ENCODE results near the gene IL10RB.

Gene IL10RB

GRCh38 chr21:33334191-33334590, 68.0 kb downstream of the IL10RB start:
- FAIRE-seq (no peak), DNase-seq (ENCODE audit: insufficient read length, low spot score) (no peak)
- TF ChIP-seq SPI1 (IDR thresholded peaks at IDR 0.05; ENCODE audit: low read depth, low read length): no peak
- TF ChIP-seq PAX5 (IDR thresholded peaks at IDR 0.05; ENCODE audit: insufficient read depth, low read length, severe bottlenecking): no peak
- TF ChIP-seq TAF1 (IDR thresholded peaks at IDR 0.05; ENCODE audit: low read depth, low read length): no peak
- TF ChIP-seq POU2F2 (IDR thresholded peaks at IDR 0.05; ENCODE audit: low read depth, low read length): no peak
- TF ChIP-seq POLR2AphosphoS5 (IDR thresholded peaks at IDR 0.05; ENCODE audit: low read depth, low read length): no peak
- no peak for TF ChIP-seq POLR2A (IDR thresholded peaks at IDR 0.05; ENCODE audit: low read depth, low read length)

GRCh38 chr21:33334824-33335223, 68.7 kb downstream of the IL10RB start:
- peak; percentile 33 for FAIRE-seq
- DNase-seq (ENCODE audit: insufficient read length, low spot score): no peak
- TF ChIP-seq POLR2AphosphoS5 (IDR thresholded peaks at IDR 0.05; ENCODE audit: low read depth, low read length) (no peak), POU2F2 (IDR thresholded peaks at IDR 0.05; ENCODE audit: low read depth, low read length) (no peak), PAX5 (IDR thresholded peaks at IDR 0.05; ENCODE audit: insufficient read depth, low read length, severe bottlenecking) (no peak), SPI1 (IDR thresholded peaks at IDR 0.05; ENCODE audit: low read depth, low read length) (no peak), POLR2A (IDR thresholded peaks at IDR 0.05; ENCODE audit: low read depth, low read length) (no peak), TAF1 (IDR thresholded peaks at IDR 0.05; ENCODE audit: low read depth, low read length) (no peak)

- TF ChIP-seq POLR2AphosphoS5 (IDR thresholded peaks at IDR 0.05; ENCODE audit: low read depth, low read length) (no peak), SPI1 (IDR thresholded peaks at IDR 0.05; ENCODE audit: low read depth, low read length) (peak; percentile 75)
- no peak for DNase-seq (ENCODE audit: insufficient read length, low spot score)
- no peak for FAIRE-seq
These were observed 73.0 kb downstream of the IL10RB start for GRCh38 chr21:33339135-33339534.

- FAIRE-seq (no peak), DNase-seq (ENCODE audit: insufficient read length, low spot score) (no peak)
- TF ChIP-seq TAF1 (IDR thresholded peaks at IDR 0.05; ENCODE audit: low read depth, low read length): no peak
- TF ChIP-seq POU2F2 (IDR thresholded peaks at IDR 0.05; ENCODE audit: low read depth, low read length): no peak
- no peak for TF ChIP-seq POLR2A (IDR thresholded peaks at IDR 0.05; ENCODE audit: low read depth, low read length)
- TF ChIP-seq PAX5 (IDR thresholded peaks at IDR 0.05; ENCODE audit: insufficient read depth, low read length, severe bottlenecking): no peak
- no peak for TF ChIP-seq POLR2AphosphoS5 (IDR thresholded peaks at IDR 0.05; ENCODE audit: low read depth, low read length)
- no peak for TF ChIP-seq SPI1 (IDR thresholded peaks at IDR 0.05; ENCODE audit: low read depth, low read length)
These were observed 73.8 kb downstream of the IL10RB start for GRCh38 chr21:33339918-33340317.

- DNase-seq (ENCODE audit: insufficient read length, low spot score): no peak
- TF ChIP-seq POU2F2 (IDR thresholded peaks at IDR 0.05; ENCODE audit: low read depth, low read length): no peak
- no peak for TF ChIP-seq TAF1 (IDR thresholded peaks at IDR 0.05; ENCODE audit: low read depth, low read length)
- no peak for TF ChIP-seq SPI1 (IDR thresholded peaks at IDR 0.05; ENCODE audit: low read depth, low read length)
- TF ChIP-seq POLR2A (IDR thresholded peaks at IDR 0.05; ENCODE audit: low read depth, low read length): no peak
- no peak for TF ChIP-seq PAX5 (IDR thresholded peaks at IDR 0.05; ENCODE audit: insufficient read depth, low read length, severe bottlenecking)
- no peak for TF ChIP-seq POLR2AphosphoS5 (IDR thresholded peaks at IDR 0.05; ENCODE audit: low read depth, low read length)
- no peak for FAIRE-seq
These were observed 79.6 kb downstream of the IL10RB start for GRCh38 chr21:33345751-33346238.
